ENCODE results near the gene RBBP8NL. TPM values are rescaled to one million over a fixed set of nuclear protein-coding genes. Genes with fewer than 3 reads are reported as not detected.

Gene RBBP8NL
- total and polyA plus RNA-seq, 2 donors (not counting 1 experiment from before 2014, with no cell fraction given), result not detected

DNA sequence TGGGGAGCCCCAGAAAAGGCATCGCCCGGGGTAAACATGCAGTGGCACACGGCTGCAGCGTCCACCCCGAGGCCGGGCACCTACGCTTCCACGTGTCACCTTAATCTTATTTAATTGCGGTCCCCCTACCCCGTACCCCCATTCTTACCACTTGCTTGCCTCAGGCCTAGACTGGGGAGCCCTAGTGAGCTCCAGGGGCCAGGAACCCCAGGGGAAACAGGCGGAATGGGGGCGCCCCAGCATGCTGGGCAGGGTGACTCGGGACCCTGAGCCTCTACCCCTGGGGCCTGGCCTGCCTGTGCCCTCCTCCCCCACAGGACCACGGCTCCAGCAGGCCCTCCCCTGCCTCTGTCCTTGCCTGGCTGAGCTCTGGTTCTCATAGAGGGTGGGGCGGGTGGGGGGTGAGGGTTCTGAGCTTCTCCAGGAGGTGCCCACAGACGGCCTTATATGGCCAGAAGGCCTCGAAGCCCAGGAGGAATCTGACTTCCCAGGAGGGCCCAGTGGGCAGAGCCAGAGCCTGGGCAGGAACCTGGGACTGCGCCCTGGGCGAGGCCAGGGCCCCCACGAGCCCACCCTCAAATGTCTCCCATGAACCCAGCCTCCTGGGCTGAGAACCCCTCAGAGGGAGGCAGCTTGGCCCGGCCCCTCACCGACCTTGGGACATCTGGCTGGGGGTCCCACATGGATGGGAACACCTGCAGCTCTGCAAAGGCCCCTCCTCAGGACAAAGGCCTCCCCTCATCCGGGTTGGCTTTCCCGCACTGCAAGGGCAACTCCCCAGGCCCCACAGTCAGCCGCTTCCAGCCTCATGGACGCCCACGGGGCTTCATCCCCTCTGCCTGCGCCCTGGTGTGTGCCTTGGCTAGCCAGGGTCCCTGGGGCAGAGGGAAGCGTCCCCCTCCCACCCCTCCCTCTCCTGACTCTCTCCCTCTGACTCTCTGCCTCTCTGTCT, 55.0 kb downstream of the RBBP8NL start:
- Histone ChIP-seq H3K4me2 (ENCODE audit: extremely low read depth, insufficient read depth, low read length) (no peak overlapping the region), H3K4me3 (replicated peaks in 1 of 4; ENCODE audit: control extremely low read depth in 1 of 4, insufficient read depth in 1 of 4, low read depth in 3 of 4, low read length in 4 of 4) (no peak overlapping the region), H2AFZ (ENCODE audit: low read length) (no peak overlapping the region), H3K79me2 (ENCODE audit: control insufficient read depth, insufficient read depth, low read length) (no peaks in the 10 kb centered on the region), H3K36me3 (ENCODE audit: control insufficient read depth, insufficient read depth, low read length) (no peaks in the 10 kb centered on the region), H3K4me1 (ENCODE audit: control insufficient read depth, extremely low read depth, insufficient read depth, low read length) (peaks cover 59% of the 10 kb centered on the region), H4K20me1 (ENCODE audit: control insufficient read depth, extremely low read depth, insufficient read depth, low read length) (no peaks in the 10 kb centered on the region), H3K9ac (ENCODE audit: insufficient read depth, low read length) (no peak overlapping the region), H3K9me3 (ENCODE audit: control insufficient read depth, insufficient read depth, low read depth, low read length) (no peaks in the 10 kb centered on the region), H3K27me3 (ENCODE audit: control insufficient read depth, insufficient read depth, low read length) (no peaks in the 10 kb centered on the region), H3K27ac (ENCODE audit: insufficient read depth, low read length) (no peak overlapping the region)
- DNase-seq (ENCODE audit: low read depth in 2 of 2), result no peak
- TF ChIP-seq EZH2 (IDR thresholded peaks at IDR 0.05; ENCODE audit: low read length, missing control alignments), result no peak
- TF ChIP-seq, protein P1, sequence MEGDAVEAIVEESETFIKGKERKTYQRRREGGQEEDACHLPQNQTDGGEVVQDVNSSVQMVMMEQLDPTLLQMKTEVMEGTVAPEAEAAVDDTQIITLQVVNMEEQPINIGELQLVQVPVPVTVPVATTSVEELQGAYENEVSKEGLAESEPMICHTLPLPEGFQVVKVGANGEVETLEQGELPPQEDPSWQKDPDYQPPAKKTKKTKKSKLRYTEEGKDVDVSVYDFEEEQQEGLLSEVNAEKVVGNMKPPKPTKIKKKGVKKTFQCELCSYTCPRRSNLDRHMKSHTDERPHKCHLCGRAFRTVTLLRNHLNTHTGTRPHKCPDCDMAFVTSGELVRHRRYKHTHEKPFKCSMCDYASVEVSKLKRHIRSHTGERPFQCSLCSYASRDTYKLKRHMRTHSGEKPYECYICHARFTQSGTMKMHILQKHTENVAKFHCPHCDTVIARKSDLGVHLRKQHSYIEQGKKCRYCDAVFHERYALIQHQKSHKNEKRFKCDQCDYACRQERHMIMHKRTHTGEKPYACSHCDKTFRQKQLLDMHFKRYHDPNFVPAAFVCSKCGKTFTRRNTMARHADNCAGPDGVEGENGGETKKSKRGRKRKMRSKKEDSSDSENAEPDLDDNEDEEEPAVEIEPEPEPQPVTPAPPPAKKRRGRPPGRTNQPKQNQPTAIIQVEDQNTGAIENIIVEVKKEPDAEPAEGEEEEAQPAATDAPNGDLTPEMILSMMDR (conservative IDR thresholded peaks at IDR 0.05 in 1 of 2, IDR thresholded peaks at IDR 0.05 in 1 of 2; ENCODE audit: low read depth in 1 of 2, low read length in 2 of 2), result no peak

GRCh38 chr20:62371588-62372041, 55.7 kb downstream of the RBBP8NL start:
- Histone ChIP-seq H3K36me3 (ENCODE audit: control insufficient read depth, insufficient read depth, low read length) (no peaks in the 10 kb centered on the region), H3K9ac (ENCODE audit: insufficient read depth, low read length) (no peak overlapping the region), H3K27ac (ENCODE audit: insufficient read depth, low read length) (no peak overlapping the region), H3K4me1 (ENCODE audit: control insufficient read depth, extremely low read depth, insufficient read depth, low read length) (peaks cover 58% of the 10 kb centered on the region), H3K79me2 (ENCODE audit: control insufficient read depth, insufficient read depth, low read length) (no peaks in the 10 kb centered on the region), H3K9me3 (ENCODE audit: control insufficient read depth, insufficient read depth, low read depth, low read length) (no peaks in the 10 kb centered on the region), H2AFZ (ENCODE audit: low read length) (no peak overlapping the region), H3K4me3 (replicated peaks in 1 of 4; ENCODE audit: control extremely low read depth in 1 of 4, insufficient read depth in 1 of 4, low read depth in 3 of 4, low read length in 4 of 4) (no peak overlapping the region), H3K4me2 (ENCODE audit: extremely low read depth, insufficient read depth, low read length) (no peak overlapping the region), H4K20me1 (ENCODE audit: control insufficient read depth, extremely low read depth, insufficient read depth, low read length) (no peaks in the 10 kb centered on the region), H3K27me3 (ENCODE audit: control insufficient read depth, insufficient read depth, low read length) (no peaks in the 10 kb centered on the region)
- DNase-seq (ENCODE audit: low read depth in 2 of 2), result no peak
- TF ChIP-seq, protein P1 (conservative IDR thresholded peaks at IDR 0.05 in 1 of 2, IDR thresholded peaks at IDR 0.05 in 1 of 2; ENCODE audit: low read depth in 1 of 2, low read length in 2 of 2), result no peak
- TF ChIP-seq EZH2 (IDR thresholded peaks at IDR 0.05; ENCODE audit: low read length, missing control alignments), result no peak

- Histone ChIP-seq H3K27ac (ENCODE audit: insufficient read depth, low read length) (peak overlapping the region; percentile 47), H3K27me3 (ENCODE audit: control insufficient read depth, insufficient read depth, low read length) (no peaks in the 10 kb centered on the region), H3K4me3 (replicated peaks in 1 of 4; ENCODE audit: control extremely low read depth in 1 of 4, insufficient read depth in 1 of 4, low read depth in 3 of 4, low read length in 4 of 4) (no peak overlapping the region), H3K9ac (ENCODE audit: insufficient read depth, low read length) (no peak overlapping the region), H4K20me1 (ENCODE audit: control insufficient read depth, extremely low read depth, insufficient read depth, low read length) (no peaks in the 10 kb centered on the region), H3K9me3 (ENCODE audit: control insufficient read depth, insufficient read depth, low read depth, low read length) (no peaks in the 10 kb centered on the region), H3K4me1 (ENCODE audit: control insufficient read depth, extremely low read depth, insufficient read depth, low read length) (peaks cover 52% of the 10 kb centered on the region), H3K79me2 (ENCODE audit: control insufficient read depth, insufficient read depth, low read length) (no peaks in the 10 kb centered on the region), H2AFZ (ENCODE audit: low read length) (no peak overlapping the region), H3K4me2 (ENCODE audit: extremely low read depth, insufficient read depth, low read length) (no peak overlapping the region), H3K36me3 (ENCODE audit: control insufficient read depth, insufficient read depth, low read length) (no peaks in the 10 kb centered on the region)
- TF ChIP-seq EZH2 (IDR thresholded peaks at IDR 0.05; ENCODE audit: low read length, missing control alignments), result no peak
- no peak for DNase-seq (ENCODE audit: low read depth in 2 of 2)
These were observed 56.3 kb downstream of the RBBP8NL start for GRCh38 chr20:62370807-62371587.

Measured in fibroblast of lung (primary cell).